GM21526 (cell line): ENCODE data around the gene TPI1.

Experiments
- ATAC-seq: cut with Tn5 transposase; IDR thresholded peaks from one replicate; pipeline ENCODE4 v1.9.1; 2021; ENCODE audit warnings: moderate library complexity; ENCODE audit not compliant: unreplicated experiment, low FRiP score

The TPI1 gene

DNA sequence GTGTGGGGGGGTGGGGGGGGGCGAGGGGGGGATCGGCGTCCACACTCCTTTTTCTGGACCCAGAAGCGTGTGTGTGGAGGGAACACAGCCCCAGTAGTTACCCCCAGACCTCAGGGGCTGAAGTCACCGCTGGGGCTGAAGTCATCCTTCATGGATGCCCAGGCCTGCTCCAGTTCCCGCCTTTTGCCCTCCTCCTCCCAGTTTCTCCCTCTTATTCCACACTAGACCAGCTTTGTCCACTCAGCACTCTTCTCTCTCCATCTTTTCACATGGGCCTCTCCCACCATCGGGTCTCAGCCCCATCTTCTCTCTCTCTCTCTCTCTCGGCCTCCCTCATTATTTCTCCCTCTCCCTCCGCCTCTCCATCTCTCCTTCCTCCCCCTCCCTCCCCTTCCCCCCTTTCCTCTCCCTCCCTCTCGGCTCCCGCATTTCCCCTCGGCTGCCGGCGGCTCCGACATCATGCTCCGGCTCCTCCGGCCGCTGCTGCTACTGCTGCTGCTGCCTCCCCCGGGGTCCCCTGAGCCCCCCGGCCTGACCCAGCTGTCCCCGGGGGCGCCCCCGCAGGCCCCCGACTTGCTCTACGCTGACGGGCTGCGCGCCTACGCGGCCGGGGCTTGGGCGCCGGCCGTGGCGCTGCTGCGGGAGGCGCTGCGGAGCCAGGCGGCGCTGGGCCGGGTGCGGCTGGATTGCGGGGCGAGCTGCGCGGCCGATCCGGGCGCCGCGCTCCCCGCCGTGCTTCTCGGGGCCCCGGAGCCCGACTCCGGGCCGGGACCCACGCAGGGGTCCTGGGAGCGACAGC lies 39.1 kb upstream of the TPI1 start, which contains the start of gene P3H3:
Gene P3H3 (plus strand): TSS at position 426 of the 799 bp plus-strand sequence. CDS start 34 bp downstream, at position 460.
- no peak for ATAC-seq

DNA sequence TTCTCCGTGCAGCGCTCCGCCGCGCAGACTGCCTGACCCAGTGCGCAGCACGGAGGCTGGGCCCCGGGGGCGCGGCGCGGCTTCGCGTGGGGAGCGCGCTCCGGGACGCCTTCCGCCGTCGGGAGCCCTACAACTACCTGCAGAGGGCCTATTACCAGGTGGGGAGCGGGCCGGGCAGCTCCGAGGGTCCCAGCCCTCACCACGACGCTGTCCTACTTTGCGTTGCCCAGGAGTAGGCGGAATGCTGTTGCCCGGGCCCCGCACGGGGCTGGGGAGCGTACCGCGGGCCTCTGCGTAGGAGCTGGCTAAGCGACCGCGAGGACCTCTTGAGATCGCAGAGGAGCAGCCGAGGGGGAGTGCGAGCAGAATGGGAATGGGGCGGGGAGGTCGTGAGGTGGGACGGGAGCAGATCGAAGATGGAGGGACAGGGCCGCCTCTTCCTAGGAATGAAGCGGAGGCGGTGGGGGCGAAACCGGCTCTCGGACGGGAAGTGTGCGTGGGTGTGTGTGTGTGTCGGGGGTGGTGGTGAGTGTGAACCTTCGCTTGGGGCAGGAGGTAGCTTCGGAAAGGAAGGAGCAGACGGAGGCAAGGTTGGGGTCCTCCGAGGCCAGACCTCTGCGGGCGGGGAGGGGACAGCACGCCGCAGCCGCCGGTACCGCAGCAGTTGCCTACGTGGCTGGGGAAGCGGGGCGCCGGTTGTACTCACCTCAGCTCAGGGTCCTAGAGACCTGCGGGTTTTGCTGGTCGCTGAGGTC lies 38.4 kb upstream of the TPI1 start:
- no peak for ATAC-seq

- ATAC-seq: no peak
Observed at GRCh38 chr12:6829536-6830220, 37.7 kb upstream of the TPI1 start.

GRCh38 chr12:6830286-6830890 lies 36.9 kb upstream of the TPI1 start:
- no peak for ATAC-seq

DNA sequence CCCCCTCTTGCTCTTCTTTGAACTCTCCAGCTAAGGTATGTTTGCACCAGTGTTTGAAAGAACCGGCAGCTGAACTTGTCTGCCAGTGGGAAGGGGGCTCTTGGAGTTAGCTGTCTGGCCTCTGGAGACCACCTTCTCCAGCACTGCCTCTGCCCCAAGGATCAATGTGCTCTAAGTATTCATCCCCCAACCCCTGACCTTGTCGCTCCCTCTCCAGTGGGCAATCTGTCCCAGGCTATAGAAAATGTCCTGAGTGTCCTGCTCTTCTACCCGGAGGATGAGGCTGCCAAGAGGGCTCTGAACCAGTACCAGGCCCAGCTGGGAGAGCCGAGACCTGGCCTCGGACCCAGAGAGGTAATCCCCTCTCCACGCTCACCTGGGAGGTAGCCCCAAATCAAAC lies 36.3 kb upstream of the TPI1 start:
- ATAC-seq: no peak

- no peak for ATAC-seq
Observed at GRCh38 chr12:6831450-6831995, 35.8 kb upstream of the TPI1 start.

- no peak for ATAC-seq
Observed at GRCh38 chr12:6832125-6832524, 35.2 kb upstream of the TPI1 start.

DNA sequence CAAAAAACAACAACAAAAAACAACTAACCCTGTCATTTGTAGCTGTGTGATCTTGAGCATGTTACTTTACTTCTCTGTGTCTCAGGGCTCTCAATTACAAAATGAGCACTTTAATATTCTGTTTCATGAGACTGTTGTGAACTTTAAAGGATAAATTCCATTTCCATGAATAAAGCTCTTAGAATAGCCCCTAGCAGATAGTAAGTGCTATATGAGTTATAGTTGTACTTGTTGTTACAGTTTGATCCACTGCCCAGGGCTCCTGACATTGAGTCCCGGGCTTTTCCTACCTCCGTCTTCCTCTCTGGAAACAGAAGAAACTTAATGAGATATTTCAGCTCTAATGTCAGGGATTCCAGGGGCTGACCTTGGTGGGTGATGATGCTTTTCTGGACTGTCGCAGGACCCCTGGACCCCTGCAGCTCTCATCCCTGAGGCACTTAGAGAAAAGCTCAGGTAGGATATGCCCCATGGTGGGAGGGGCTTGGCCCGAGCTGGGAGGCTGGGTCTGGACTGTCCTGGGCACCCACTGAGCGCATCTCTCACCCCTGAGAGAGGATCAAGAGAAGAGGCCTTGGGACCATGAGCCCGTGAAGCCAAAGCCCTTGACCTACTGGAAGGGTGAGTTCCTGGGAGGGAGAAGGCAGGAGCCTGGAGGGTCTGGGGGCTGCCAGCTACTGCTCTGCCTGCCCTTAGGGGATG lies 34.0 kb upstream of the TPI1 start:
- ATAC-seq: no peak

DNA sequence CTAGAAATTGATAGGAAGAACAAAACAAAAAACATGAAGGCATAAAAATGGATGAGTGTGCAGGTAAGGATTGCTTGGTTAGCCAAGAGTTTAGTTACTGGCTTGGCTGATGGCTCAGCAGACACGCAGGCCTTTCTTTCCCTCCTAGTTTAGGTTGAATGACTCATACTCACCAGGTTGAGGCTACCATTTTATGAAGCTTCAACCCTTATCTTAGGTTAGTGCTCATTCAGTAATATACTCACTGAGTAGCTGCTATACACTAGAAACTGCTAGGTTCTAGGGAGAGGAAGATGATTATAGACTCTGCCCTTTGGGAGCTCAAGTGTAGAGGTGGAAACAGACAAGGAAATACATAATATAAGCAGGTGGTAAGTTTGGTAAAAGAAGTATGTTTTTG lies 33.1 kb upstream of the TPI1 start:
- ATAC-seq: no peak

DNA sequence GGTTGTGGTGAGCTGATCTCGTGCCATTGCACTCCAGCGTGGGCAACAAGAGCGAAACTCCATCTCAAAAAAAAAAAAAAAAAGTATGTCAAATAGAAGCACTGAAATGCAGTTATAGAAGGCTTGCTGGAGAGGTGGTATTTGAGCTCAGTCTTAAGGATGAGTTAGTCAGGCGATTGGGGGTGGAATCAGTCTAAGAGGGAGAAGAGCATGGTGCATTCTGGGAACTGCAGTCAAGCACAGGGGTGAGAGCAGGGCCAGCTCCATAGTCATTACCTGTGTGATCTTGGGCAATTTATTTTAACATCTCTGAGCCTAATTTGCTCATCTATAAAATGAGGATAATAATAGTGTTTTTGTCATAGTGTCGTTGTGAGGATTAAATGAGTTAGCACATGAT lies 32.5 kb upstream of the TPI1 start:
- no peak for ATAC-seq

DNA sequence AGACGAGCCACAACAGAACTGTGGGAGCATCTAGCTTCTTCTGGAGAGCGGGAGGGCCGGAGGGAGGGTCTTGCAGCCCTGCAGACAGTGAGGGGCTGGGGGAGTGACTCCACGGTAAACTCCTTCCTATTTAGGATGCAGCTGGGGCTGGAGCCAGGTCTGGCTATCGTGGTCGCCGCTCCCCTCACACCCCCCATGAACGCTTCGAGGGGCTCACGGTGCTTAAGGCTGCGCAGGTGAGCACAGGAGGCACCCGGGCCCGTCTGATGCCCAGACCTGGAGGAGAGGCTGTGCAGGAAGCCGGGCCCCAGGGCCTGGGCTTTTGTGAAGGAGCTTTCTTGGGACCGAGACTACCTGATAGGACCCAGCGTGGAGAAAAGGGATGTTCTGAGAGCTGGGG lies 30.5 kb upstream of the TPI1 start:
- no peak for ATAC-seq

DNA sequence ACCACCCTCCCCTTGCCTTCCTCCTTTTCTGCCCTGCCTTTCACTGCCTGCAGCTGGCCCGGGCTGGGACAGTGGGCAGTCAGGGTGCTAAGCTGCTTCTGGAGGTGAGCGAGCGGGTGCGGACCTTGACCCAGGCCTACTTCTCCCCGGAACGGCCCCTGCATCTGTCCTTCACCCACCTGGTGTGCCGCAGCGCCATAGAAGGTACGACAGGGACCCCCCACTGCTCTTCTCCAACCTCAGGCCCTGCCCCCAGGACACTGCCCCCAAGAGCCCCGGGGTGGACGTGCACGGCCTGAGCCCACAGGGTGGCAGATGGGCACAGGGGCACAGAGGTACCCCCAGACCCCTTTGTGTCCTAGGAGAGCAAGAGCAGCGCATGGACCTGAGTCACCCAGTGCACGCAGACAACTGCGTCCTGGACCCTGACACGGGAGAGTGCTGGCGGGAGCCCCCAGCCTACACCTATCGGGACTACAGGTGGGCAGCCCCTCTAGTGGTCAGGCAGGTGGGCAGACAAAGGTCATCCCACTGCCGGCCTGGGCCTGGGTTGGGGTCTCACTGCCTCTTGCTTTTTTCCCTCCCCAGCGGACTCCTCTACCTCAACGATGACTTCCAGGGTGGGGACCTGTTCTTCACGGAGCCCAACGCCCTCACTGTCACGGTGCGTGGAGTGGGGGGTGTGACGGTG lies 29.8 kb upstream of the TPI1 start:
- no peak for ATAC-seq

GRCh38 chr12:6838854-6839253 lies 28.5 kb upstream of the TPI1 start:
- no peak for ATAC-seq

- peak; percentile 78 for ATAC-seq
Observed at GRCh38 chr12:6839482-6840201, 27.7 kb upstream of the TPI1 start.

DNA sequence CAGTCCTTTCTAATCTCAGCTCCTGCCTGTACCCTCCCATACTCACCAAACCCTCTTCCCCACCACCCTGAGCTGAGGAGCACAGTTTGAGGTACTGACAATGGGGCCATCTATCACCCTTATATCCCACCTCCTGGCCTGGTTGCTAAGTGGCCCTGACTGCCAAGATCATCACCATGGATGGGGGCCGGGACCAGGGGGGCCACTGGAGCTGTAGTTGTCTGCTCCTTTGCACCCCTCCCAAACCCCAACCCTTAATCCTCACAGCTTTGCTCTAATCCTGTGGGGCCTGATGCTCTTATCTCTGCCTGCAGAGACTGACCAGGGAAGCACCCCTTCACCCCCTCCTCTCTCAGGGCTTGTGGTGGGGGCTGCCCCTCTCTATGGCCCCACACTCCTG lies 27.0 kb upstream of the TPI1 start:
- ATAC-seq: no peak

DNA sequence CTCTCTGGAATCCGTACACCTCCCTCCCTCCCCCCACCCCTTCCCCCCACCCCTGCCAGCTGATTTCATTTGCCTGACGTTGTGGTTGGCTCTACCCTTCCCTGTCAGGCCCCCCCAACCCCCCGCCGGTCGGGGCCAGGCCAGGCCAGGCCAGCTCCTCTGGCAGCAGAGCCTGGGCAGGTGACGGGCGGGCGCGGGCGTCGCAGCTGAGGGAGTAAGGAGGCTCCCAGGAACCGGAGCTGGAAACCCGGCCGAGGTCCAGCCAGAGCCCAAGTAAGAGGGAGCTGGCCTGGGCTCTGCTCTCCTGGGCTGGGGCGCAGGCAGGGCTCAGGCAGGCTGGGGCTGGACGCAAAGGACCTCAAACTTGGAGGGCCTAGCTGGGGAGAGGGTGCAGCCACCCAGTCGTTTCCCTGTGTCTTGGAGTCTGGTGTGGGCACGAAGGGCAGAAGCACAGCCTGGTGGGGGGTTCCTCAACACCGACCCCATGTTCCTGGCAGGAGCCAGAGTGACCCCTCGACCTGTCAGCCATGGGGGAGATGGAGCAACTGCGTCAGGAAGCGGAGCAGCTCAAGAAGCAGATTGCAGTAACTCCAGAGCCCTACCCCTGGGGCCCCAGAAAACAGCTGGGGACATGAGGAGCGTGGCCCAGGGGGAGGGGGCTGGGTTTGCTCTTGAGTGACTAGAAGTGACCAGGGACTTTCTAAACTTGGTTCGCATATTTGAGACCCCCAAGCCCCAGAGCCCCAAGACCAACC lies 26.4 kb upstream of the TPI1 start, which contains the start of gene GNB3:
Gene GNB3 (plus strand): TSS at position 165 of the 755 bp plus-strand sequence. CDS start 363 bp downstream, at position 528.
- no peak for ATAC-seq

GRCh38 chr12:6842075-6842474 lies 25.3 kb upstream of the TPI1 start:
- no peak for ATAC-seq
